MM.1S (cell line): ENCODE data around the gene SMLR1.
A peak's percentile ranks its signal among the peaks of the same experiment; 100 is the strongest.

Experiments
- DNase-seq: peaks from one replicate; pipeline ENCODE4 v3.0.0-alpha.2; 2015
- H2AFZ ChIP-seq: fragments of 300-600 bp; sonication (generic); 2 replicates; pipeline ENCODE4 v1.6.0; 2016; ENCODE audit warnings: antibody characterized with exemption, low read length
- H3F3A ChIP-seq: fragments of 300-600 bp; sonication (generic); 2 replicates; pipeline ENCODE4 v1.6.1; 2016; ENCODE audit warnings: mild to moderate bottlenecking, antibody characterized with exemption, low read length, moderate library complexity, mixed read lengths; ENCODE audit not compliant: insufficient read depth
- H3K27ac ChIP-seq: fragments of 300-600 bp; sonication (generic); 2 replicates; pipeline ENCODE4 v1.5.1; 2016; ENCODE audit warnings: mild to moderate bottlenecking, low read length
- H3K27me3 ChIP-seq: fragments of 300-600 bp; sonication (generic); replicated peaks from 2 replicates; pipeline ENCODE4 v1.6.0; 2016; ENCODE audit warnings: low read length; ENCODE audit not compliant: insufficient read depth
- H3K36me3 ChIP-seq: fragments of 300-600 bp; sonication (generic); replicated peaks from 2 replicates; pipeline ENCODE4 v1.6.1; 2016; ENCODE audit warnings: mild to moderate bottlenecking, low read length, mixed read lengths; ENCODE audit not compliant: insufficient read depth
- H3K4me1 ChIP-seq: fragments of 300-600 bp; sonication (generic); 2 replicates; pipeline ENCODE4 v1.6.1; 2016; ENCODE audit warnings: low read length, mixed read lengths
- H3K4me2 ChIP-seq: fragments of 300-600 bp; sonication (generic); 2 replicates; pipeline ENCODE4 v1.6.0; 2016; ENCODE audit warnings: low read depth, low read length
- H3K4me3 ChIP-seq: fragments of 300-600 bp; sonication (generic); 2 replicates; pipeline ENCODE4 v1.5.1; 2016; ENCODE audit warnings: low read length, mixed read lengths
- H3K79me2 ChIP-seq: fragments of 300-600 bp; sonication (generic); 2 replicates; pipeline ENCODE4 v1.6.1; 2016; ENCODE audit warnings: mixed run types, low read length, mixed read lengths
- H3K9ac ChIP-seq: fragments of 300-600 bp; sonication (generic); 2 replicates; pipeline ENCODE4 v1.6.1; 2016; ENCODE audit warnings: low read length, mixed read lengths
- H3K9me2 ChIP-seq: fragments of 300-600 bp; sonication (generic); replicated peaks from 2 replicates; pipeline ENCODE4 v1.6.1; 2016; ENCODE audit warnings: mild to moderate bottlenecking, low read length, mixed read lengths; ENCODE audit not compliant: insufficient read depth
- H3K9me3 ChIP-seq: fragments of 300-600 bp; sonication (generic); replicated peaks from 2 replicates; pipeline ENCODE4 v1.6.1; 2016; ENCODE audit warnings: mild to moderate bottlenecking, low read length, mixed read lengths; ENCODE audit not compliant: insufficient read depth
- H4K20me1 ChIP-seq: fragments of 300-600 bp; sonication (generic); 2 replicates; pipeline ENCODE4 v1.6.1; 2016; ENCODE audit warnings: mild to moderate bottlenecking, low read length, moderate library complexity, mixed read lengths; ENCODE audit not compliant: insufficient read depth
- CTCF ChIP-seq: fragments of 300-600 bp; sonication (generic); IDR thresholded peaks from 2 replicates; pipeline ENCODE4 v1.5.1; 2016; ENCODE audit warnings: antibody characterized with exemption, low read length, mixed read lengths
- EZH2 ChIP-seq: fragments of 300-600 bp; sonication (generic); optimal IDR thresholded peaks from 2 replicates; pipeline ENCODE3; 2017; ENCODE audit warnings: low read depth, mild to moderate bottlenecking, antibody characterized with exemption, low read length, mixed read lengths
- EZH2phosphoT487 ChIP-seq: fragments of 300-600 bp; sonication (generic); IDR thresholded peaks from 2 replicates; pipeline ENCODE4 v1.6.1; 2018; ENCODE audit warnings: antibody characterized with exemption, low read length

SMLR1 gene

DNA sequence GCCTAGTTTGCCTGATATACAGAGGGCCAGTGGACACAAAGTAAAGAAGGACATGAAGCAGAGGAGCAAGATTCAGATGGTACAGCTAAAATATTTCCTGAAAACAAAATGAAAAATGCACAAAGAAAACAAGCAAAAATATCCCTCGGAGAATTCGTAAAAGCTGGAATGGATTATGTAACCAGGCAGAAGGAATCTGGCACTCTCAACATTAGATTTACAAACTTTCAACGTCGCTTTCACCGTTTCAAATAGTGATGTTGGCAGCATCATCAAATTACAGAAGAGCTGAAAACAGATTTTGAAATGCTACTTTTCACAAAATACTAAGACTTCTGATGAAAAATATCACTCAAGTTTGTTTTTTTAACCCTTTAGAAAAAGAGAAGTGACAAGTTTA, 11.7 kb downstream of the SMLR1 start:
- no peak overlapping the region for H3K4me3 ChIP-seq
- no peak overlapping the region for H3K9ac ChIP-seq
- no peaks in the 10 kb centered on the region for H4K20me1 ChIP-seq
- H3K36me3 ChIP-seq, result no peaks in the 10 kb centered on the region
- no peaks in the 10 kb centered on the region for H3K9me2 ChIP-seq
- H2AFZ ChIP-seq, result no peak overlapping the region
- DNase-seq, result no peak
- no peak overlapping the region for H3K27ac ChIP-seq
- H3K79me2 ChIP-seq, result no peaks in the 10 kb centered on the region
- no peak for TF ChIP-seq CTCF
- no peak for TF ChIP-seq EZH2
- no peak for TF ChIP-seq EZH2phosphoT487
- no peaks in the 10 kb centered on the region for H3K9me3 ChIP-seq
- no peaks in the 10 kb centered on the region for H3F3A ChIP-seq
- H3K27me3 ChIP-seq, result no peaks in the 10 kb centered on the region
- peaks cover 5% of the 10 kb centered on the region; the same call in 1 of the 2 replicates for H3K4me1 ChIP-seq
- no peak overlapping the region for H3K4me2 ChIP-seq

- no peaks in the 10 kb centered on the region for H4K20me1 ChIP-seq
- no peak for DNase-seq
Measured at GRCh38 chr6:130839379-130839778, 12.2 kb downstream of the SMLR1 start.

GRCh38 chr6:130840050-130840449, 12.8 kb downstream of the SMLR1 start:
- Histone ChIP-seq H3K79me2 (no peaks in the 10 kb centered on the region), H3K9ac (no peak overlapping the region), H3K4me1 (peaks cover 5% of the 10 kb centered on the region; the same call in 1 of the 2 replicates), H3K9me3 (no peaks in the 10 kb centered on the region), H3K36me3 (no peaks in the 10 kb centered on the region), H3K27ac (no peak overlapping the region), H3K9me2 (no peaks in the 10 kb centered on the region), H2AFZ (no peak overlapping the region), H3K27me3 (no peaks in the 10 kb centered on the region), H4K20me1 (no peaks in the 10 kb centered on the region), H3K4me2 (no peak overlapping the region), H3K4me3 (no peak overlapping the region), H3F3A (no peaks in the 10 kb centered on the region)
- peak; percentile 55 for DNase-seq
- TF ChIP-seq CTCF (no peak), EZH2 (no peak), EZH2phosphoT487 (no peak)

More at GRCh38 chr6:130839379-130839778, 12.2 kb downstream of the SMLR1 start:
- Histone ChIP-seq H3K4me3 (no peak overlapping the region), H3K9ac (no peak overlapping the region), H3K79me2 (no peaks in the 10 kb centered on the region), H3K9me3 (no peaks in the 10 kb centered on the region), H3K36me3 (no peaks in the 10 kb centered on the region), H2AFZ (no peak overlapping the region), H3K27me3 (no peaks in the 10 kb centered on the region), H3K9me2 (no peaks in the 10 kb centered on the region), H3K27ac (no peak overlapping the region), H3F3A (no peaks in the 10 kb centered on the region), H3K4me2 (no peak overlapping the region), H3K4me1 (peaks cover 5% of the 10 kb centered on the region; the same call in 1 of the 2 replicates)
- TF ChIP-seq EZH2, result no peak
- no peak for TF ChIP-seq EZH2phosphoT487
- no peak for TF ChIP-seq CTCF
